ENCODE results near the gene PLIN4.

Gene PLIN4

GRCh38 chr19:4553092-4553695 lies 34.9 kb upstream of the PLIN4 start:
- H3K4me3 ChIP-seq (ENCODE audit: low read depth, low read length), result no peak overlapping the region
- no peak for TF ChIP-seq CTCF (IDR thresholded peaks at IDR 0.05; ENCODE audit: control insufficient read depth, extremely low read depth, insufficient read depth)

GRCh38 chr19:4552525-4552819 lies 34.2 kb upstream of the PLIN4 start:
- no peak overlapping the region for H3K4me3 ChIP-seq (ENCODE audit: low read depth, low read length)
- no peak for DNase-seq (ENCODE audit: low read depth)
- no peak for TF ChIP-seq CTCF (IDR thresholded peaks at IDR 0.05; ENCODE audit: control insufficient read depth, extremely low read depth, insufficient read depth)

More at GRCh38 chr19:4553092-4553695, 34.9 kb upstream of the PLIN4 start:
- no peak for DNase-seq (ENCODE audit: low read depth)

GRCh38 chr19:4550479-4551050 lies 32.3 kb upstream of the PLIN4 start:
- TF ChIP-seq CTCF (IDR thresholded peaks at IDR 0.05; ENCODE audit: control insufficient read depth, extremely low read depth, insufficient read depth), result no peak
- no peak overlapping the region for H3K4me3 ChIP-seq (ENCODE audit: low read depth, low read length)
- DNase-seq (ENCODE audit: low read depth), result no peak

GRCh38 chr19:4550018-4550417 lies 31.7 kb upstream of the PLIN4 start:
- DNase-seq (ENCODE audit: low read depth), result no peak
- no peak for TF ChIP-seq CTCF (IDR thresholded peaks at IDR 0.05; ENCODE audit: control insufficient read depth, extremely low read depth, insufficient read depth)
- H3K4me3 ChIP-seq (ENCODE audit: low read depth, low read length), result no peak overlapping the region

- no peak for DNase-seq (ENCODE audit: low read depth)
- H3K4me3 ChIP-seq (ENCODE audit: low read depth, low read length), result no peak overlapping the region
- no peak for TF ChIP-seq CTCF (IDR thresholded peaks at IDR 0.05; ENCODE audit: control insufficient read depth, extremely low read depth, insufficient read depth)
These were observed 29.9 kb upstream of the PLIN4 start for GRCh38 chr19:4548238-4548584.

- TF ChIP-seq CTCF (IDR thresholded peaks at IDR 0.05; ENCODE audit: control insufficient read depth, extremely low read depth, insufficient read depth), result peak; percentile 49
- peak; percentile 25 for DNase-seq (ENCODE audit: low read depth)
- no peak overlapping the region for H3K4me3 ChIP-seq (ENCODE audit: low read depth, low read length)
These were observed 29.3 kb upstream of the PLIN4 start for GRCh38 chr19:4547303-4548237.

Measured in LNCaP clone FGC (cell line).